ENCODE results near the gene OSCP1.

OSCP1 gene

GRCh38 chr1:36472656-36473055 is 22.4 kb upstream of the OSCP1 start:
- no peak for DNase-seq

- DNase-seq: no peak
Measured at GRCh38 chr1:36471830-36472641, 21.8 kb upstream of the OSCP1 start.

GRCh38 chr1:36469163-36469562 is 18.9 kb upstream of the OSCP1 start:
- no peak for DNase-seq

GRCh38 chr1:36467700-36468455 is 17.6 kb upstream of the OSCP1 start:
- DNase-seq: no peak

GRCh38 chr1:36467027-36467410 is 16.8 kb upstream of the OSCP1 start:
- no peak for DNase-seq

GRCh38 chr1:36466370-36467026 is 16.2 kb upstream of the OSCP1 start:
- DNase-seq: no peak

GRCh38 chr1:36465731-36466369 is 15.6 kb upstream of the OSCP1 start:
- no peak for DNase-seq

- no peak for DNase-seq
Measured at GRCh38 chr1:36464605-36465393, 14.5 kb upstream of the OSCP1 start.

- DNase-seq: peak; percentile 97
Measured at GRCh38 chr1:36463803-36464604, 13.8 kb upstream of the OSCP1 start, which contains the start of gene MRPS15. MRPS15 (minus strand) TSS chr1:36464384; CDS start chr1:36464275, 109 bp downstream.

- no peak for DNase-seq
Measured at GRCh38 chr1:36463463-36463802, 13.2 kb upstream of the OSCP1 start.

- peak; percentile 60 for DNase-seq
Measured at GRCh38 chr1:36458910-36459309, 8.7 kb upstream of the OSCP1 start.

GRCh38 chr1:36457691-36458090 is 7.4 kb upstream of the OSCP1 start:
- no peak for DNase-seq

- no peak for DNase-seq
Measured at GRCh38 chr1:36456391-36456928, 6.2 kb upstream of the OSCP1 start.

- no peak for DNase-seq
Measured at GRCh38 chr1:36455386-36455785, 5.1 kb upstream of the OSCP1 start.

GRCh38 chr1:36453600-36454388 is 3.5 kb upstream of the OSCP1 start:
- DNase-seq: no peak

GRCh38 chr1:36453051-36453450 is 2.8 kb upstream of the OSCP1 start:
- no peak for DNase-seq

- DNase-seq: no peak
Measured at GRCh38 chr1:36450919-36451305, 661 bp upstream of the OSCP1 start.

GRCh38 chr1:36448530-36449056 is 1.7 kb downstream of the OSCP1 start:
- no peak for DNase-seq

- no peak for DNase-seq
Measured at GRCh38 chr1:36447450-36447849, 2.8 kb downstream of the OSCP1 start.

- no peak for DNase-seq
Measured at GRCh38 chr1:36446746-36447145, 3.5 kb downstream of the OSCP1 start.
